H1 (cell line): Measurements from ENCODE around the gene EFCAB6.

Experiments used
- ATF2 ChIP-seq: IDR thresholded peaks from 2 replicates; pipeline ENCODE4 v1.6.1; 2012; ENCODE audit warnings: low read length, inconsistent platforms
- CTCF ChIP-seq, 3 experiments: IDR thresholded peaks; 1 replicate in 2 of 3; 2 replicates in 1 of 3; pipeline versions ENCODE4 v1.5.1 to v1.6.1; 2011; ENCODE audit warnings: low read length in 3 of 3, mild to moderate bottlenecking in 3 of 3, inconsistent platforms in 2 of 3, low read depth in 1 of 3, moderate library complexity in 1 of 3; ENCODE audit not compliant: insufficient read depth in 1 of 3; ENCODE audit errors: control extremely low read depth in 1 of 3
- NRF1 ChIP-seq: IDR thresholded peaks from 2 replicates; pipeline ENCODE4 v1.6.1; 2011; ENCODE audit warnings: mild to moderate bottlenecking, low read depth, low read length, improper control_type of control experiment
- POLR2A ChIP-seq, 2 experiments: IDR thresholded peaks; 1 replicate in 1 of 2; 2 replicates in 1 of 2; pipeline ENCODE4 v1.6.1; 2011; ENCODE audit warnings: low read depth in 2 of 2, low read length in 2 of 2, mild to moderate bottlenecking in 2 of 2; ENCODE audit errors: control extremely low read depth in 1 of 2
- SIN3A ChIP-seq, 2 experiments: IDR thresholded peaks in 1 of 2; conservative IDR thresholded peaks in 1 of 2; 2 replicates each; pipeline ENCODE4 v1.6.1; 2011 to 2012; ENCODE audit warnings: low read length in 2 of 2, improper control_type of control experiment in 1 of 2, low read depth in 1 of 2, mild to moderate bottlenecking in 1 of 2

GRCh38 chr22:43854121-43854785 is 42.1 kb upstream of the EFCAB6 start:
- TF ChIP-seq ATF2 (no peak), POLR2A (IDR thresholded peaks at IDR 0.05; ENCODE audit: control extremely low read depth in 1 of 2, low read depth in 2 of 2, low read length in 2 of 2) (no peak), SIN3A (conservative IDR thresholded peaks at IDR 0.05 in 1 of 2, IDR thresholded peaks at IDR 0.05 in 1 of 2; ENCODE audit: low read depth in 1 of 2, low read length in 2 of 2) (no peak), NRF1 (no peak), CTCF (IDR thresholded peaks at IDR 0.05; ENCODE audit: control extremely low read depth in 1 of 3, insufficient read depth in 1 of 3, low read depth in 1 of 3, low read length in 3 of 3) (no peak)
